ENCODE measurements around the gene PRKG1. TPM values are rescaled to one million over a fixed set of nuclear protein-coding genes. Genes with fewer than 3 reads are reported as not detected.

Gene PRKG1
- total RNA-seq, 1 donor from 2014 or later = 26.4 TPM

GRCh38 chr10:51224671-51225161, 150.4 kb downstream of the PRKG1 start:
- Histone ChIP-seq H2AFZ (replicated peaks) (no peak overlapping the region), H3K27ac (no peak overlapping the region), H3K4me1 (peaks cover 6% of the 10 kb centered on the region), H4K20me1 (ENCODE audit: low read depth) (no peaks in the 10 kb centered on the region), H3K9ac (no peak overlapping the region), H3K4me3 (no peak overlapping the region), H3K79me2 (ENCODE audit: low read depth) (no peaks in the 10 kb centered on the region), H3K36me3 (no peaks in the 10 kb centered on the region), H3K9me3 (ENCODE audit: low read depth) (no peaks in the 10 kb centered on the region), H3K27me3 (no peaks in the 10 kb centered on the region), H3F3A (ENCODE audit: low read depth) (no peaks in the 10 kb centered on the region), H3K4me2 (no peak overlapping the region)
- Mint-ChIP-seq H3K4me3 (no peak overlapping the region), H3K9me3 (no peaks in the 10 kb centered on the region), H3K36me3 (no peaks in the 10 kb centered on the region), H3K4me1 (no peaks in the 10 kb centered on the region), H3K27ac (no peak overlapping the region), H3K27me3 (ENCODE audit: insufficient read depth, low read depth) (peaks cover 3% of the 10 kb centered on the region)
- TF ChIP-seq EZH2phosphoT487 (IDR thresholded peaks at IDR 0.05) (no peak), EZH2 (IDR thresholded peaks at IDR 0.05) (no peak), CTCF (IDR thresholded peaks at IDR 0.05) (no peak)
- no peak for DNase-seq (ENCODE audit: low spot score)

DNA sequence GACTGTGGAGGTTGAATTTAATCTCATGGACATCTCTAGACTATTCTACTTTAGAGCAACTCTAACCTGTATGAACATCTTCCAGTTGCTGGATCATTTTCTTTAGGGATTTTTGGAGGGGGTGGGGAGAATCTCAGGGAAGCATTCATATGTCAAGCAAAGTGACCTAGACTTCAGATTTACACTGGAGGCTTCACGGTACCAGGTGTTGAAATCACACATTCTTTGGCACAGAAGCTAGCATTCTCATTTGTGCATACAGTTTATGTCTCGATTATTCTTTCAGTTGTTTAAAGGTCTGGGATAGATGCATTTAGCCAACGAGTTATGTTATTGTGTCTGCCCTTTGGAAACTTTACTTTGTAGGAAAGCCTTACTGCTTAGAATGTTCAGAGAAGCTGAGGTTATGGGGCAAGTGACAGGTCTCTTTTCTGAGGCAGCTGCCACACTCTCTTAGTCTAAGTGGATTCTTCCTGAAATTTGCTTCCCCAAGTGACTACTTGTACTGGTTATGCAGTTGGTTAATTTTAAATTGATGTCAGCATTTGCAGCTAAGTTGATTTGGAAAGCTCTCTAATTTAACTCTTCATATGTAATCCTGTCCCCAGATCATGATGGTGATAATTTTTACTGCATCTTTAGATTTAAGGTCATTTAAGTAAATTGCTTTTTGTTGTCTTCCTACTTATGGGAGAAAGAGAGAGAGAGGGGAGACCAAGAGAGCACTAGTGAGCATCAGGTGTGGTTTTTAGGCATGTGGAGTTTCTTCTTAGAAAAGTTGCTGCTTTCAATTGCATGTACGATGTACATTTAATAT, 153.8 kb downstream of the PRKG1 start:
- Mint-ChIP-seq H3K36me3 (no peaks in the 10 kb centered on the region), H3K27me3 (ENCODE audit: insufficient read depth, low read depth) (peaks cover 3% of the 10 kb centered on the region), H3K27ac (no peak overlapping the region), H3K9me3 (no peaks in the 10 kb centered on the region), H3K4me1 (no peaks in the 10 kb centered on the region), H3K4me3 (no peak overlapping the region)
- no peaks in the 10 kb centered on the region for H3K79me2 ChIP-seq (ENCODE audit: low read depth)
- H3K4me1 ChIP-seq = peaks cover 17% of the 10 kb centered on the region
- H3K4me2 ChIP-seq = no peak overlapping the region
- H3K9me3 ChIP-seq (ENCODE audit: low read depth) = no peaks in the 10 kb centered on the region
- no peaks in the 10 kb centered on the region for H3K36me3 ChIP-seq
- no peak overlapping the region for H3K9ac ChIP-seq
- no peaks in the 10 kb centered on the region for H3K27me3 ChIP-seq
- no peak for TF ChIP-seq CTCF (IDR thresholded peaks at IDR 0.05)
- no peak for TF ChIP-seq EZH2 (IDR thresholded peaks at IDR 0.05)
- no peak for TF ChIP-seq EZH2phosphoT487 (IDR thresholded peaks at IDR 0.05)
- H3K27ac ChIP-seq = no peak overlapping the region
- no peaks in the 10 kb centered on the region for H3F3A ChIP-seq (ENCODE audit: low read depth)
- DNase-seq (ENCODE audit: low spot score) = no peak
- no peak overlapping the region for H2AFZ ChIP-seq (replicated peaks)
- H3K4me3 ChIP-seq = no peak overlapping the region
- H4K20me1 ChIP-seq (ENCODE audit: low read depth) = no peaks in the 10 kb centered on the region

GRCh38 chr10:51228714-51229100, 154.4 kb downstream of the PRKG1 start:
- no peaks in the 10 kb centered on the region for H3K27me3 ChIP-seq
- no peaks in the 10 kb centered on the region for H3K9me3 Mint-ChIP-seq
- H3K4me2 ChIP-seq = no peak overlapping the region
- H3K27me3 Mint-ChIP-seq (ENCODE audit: insufficient read depth, low read depth) = peaks cover 3% of the 10 kb centered on the region
- H3K36me3 ChIP-seq = no peaks in the 10 kb centered on the region
- H3K4me1 Mint-ChIP-seq = peaks cover under 1% of the 10 kb centered on the region
- H3K27ac Mint-ChIP-seq = no peak overlapping the region
- no peak overlapping the region for H3K9ac ChIP-seq
- H2AFZ ChIP-seq (replicated peaks) = no peak overlapping the region
- H3F3A ChIP-seq (ENCODE audit: low read depth) = no peaks in the 10 kb centered on the region
- H3K79me2 ChIP-seq (ENCODE audit: low read depth) = no peaks in the 10 kb centered on the region
- H3K4me1 ChIP-seq = peaks cover 17% of the 10 kb centered on the region
- TF ChIP-seq EZH2 (IDR thresholded peaks at IDR 0.05) (no peak), EZH2phosphoT487 (IDR thresholded peaks at IDR 0.05) (no peak), CTCF (IDR thresholded peaks at IDR 0.05) (no peak)
- H3K4me3 Mint-ChIP-seq = no peak overlapping the region
- H4K20me1 ChIP-seq (ENCODE audit: low read depth) = no peaks in the 10 kb centered on the region
- DNase-seq (ENCODE audit: low spot score) = no peak
- H3K9me3 ChIP-seq (ENCODE audit: low read depth) = no peaks in the 10 kb centered on the region
- H3K36me3 Mint-ChIP-seq = no peaks in the 10 kb centered on the region
- no peak overlapping the region for H3K4me3 ChIP-seq
- no peak overlapping the region for H3K27ac ChIP-seq
